ENCODE results near the gene HSPA12A.

DNA sequence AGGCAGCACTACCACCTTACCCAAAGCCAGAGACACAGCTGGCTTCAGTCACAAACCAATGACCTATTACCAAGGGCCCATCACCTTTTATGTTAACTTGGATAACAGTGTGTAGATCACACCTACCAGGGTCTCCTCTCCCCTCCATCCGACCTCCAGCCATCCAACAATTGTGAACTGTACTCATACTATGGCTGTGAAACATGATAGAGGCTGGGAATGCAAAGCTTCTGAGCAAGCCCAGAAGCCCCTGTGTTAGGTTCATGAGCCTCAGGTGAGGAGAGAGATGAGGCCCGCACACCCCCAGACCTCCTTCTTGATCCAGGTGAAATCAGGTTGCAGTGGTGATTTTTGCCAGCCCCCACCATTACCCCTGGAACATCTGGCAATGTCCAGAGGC is 73.9 kb downstream of the HSPA12A start:
- TF ChIP-seq, protein P1, sequence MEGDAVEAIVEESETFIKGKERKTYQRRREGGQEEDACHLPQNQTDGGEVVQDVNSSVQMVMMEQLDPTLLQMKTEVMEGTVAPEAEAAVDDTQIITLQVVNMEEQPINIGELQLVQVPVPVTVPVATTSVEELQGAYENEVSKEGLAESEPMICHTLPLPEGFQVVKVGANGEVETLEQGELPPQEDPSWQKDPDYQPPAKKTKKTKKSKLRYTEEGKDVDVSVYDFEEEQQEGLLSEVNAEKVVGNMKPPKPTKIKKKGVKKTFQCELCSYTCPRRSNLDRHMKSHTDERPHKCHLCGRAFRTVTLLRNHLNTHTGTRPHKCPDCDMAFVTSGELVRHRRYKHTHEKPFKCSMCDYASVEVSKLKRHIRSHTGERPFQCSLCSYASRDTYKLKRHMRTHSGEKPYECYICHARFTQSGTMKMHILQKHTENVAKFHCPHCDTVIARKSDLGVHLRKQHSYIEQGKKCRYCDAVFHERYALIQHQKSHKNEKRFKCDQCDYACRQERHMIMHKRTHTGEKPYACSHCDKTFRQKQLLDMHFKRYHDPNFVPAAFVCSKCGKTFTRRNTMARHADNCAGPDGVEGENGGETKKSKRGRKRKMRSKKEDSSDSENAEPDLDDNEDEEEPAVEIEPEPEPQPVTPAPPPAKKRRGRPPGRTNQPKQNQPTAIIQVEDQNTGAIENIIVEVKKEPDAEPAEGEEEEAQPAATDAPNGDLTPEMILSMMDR (IDR thresholded peaks at IDR 0.05; ENCODE audit: insufficient read depth, low read depth, low read length) = no peak
- no peak for TF ChIP-seq EZH2 (IDR thresholded peaks at IDR 0.05; ENCODE audit: insufficient read depth, low read length)
